ENCODE data around the gene EIF3L. TPM values are rescaled to one million over a fixed set of nuclear protein-coding genes. Genes with fewer than 3 reads are reported as not detected.

EIF3L gene
- total RNA-seq, 1 donor from 2014 or later, result 971 TPM

GRCh38 chr22:37808294-37808657 lies 40.9 kb upstream of the EIF3L start:
- Mint-ChIP-seq H3K4me3 (peak overlapping the region; percentile 88), H3K27ac (no peak overlapping the region), H3K27me3 (ENCODE audit: insufficient read depth, low read depth) (peaks cover 13% of the 10 kb centered on the region), H3K9me3 (peaks cover 3% of the 10 kb centered on the region), H3K36me3 (no peaks in the 10 kb centered on the region), H3K4me1 (peaks cover 27% of the 10 kb centered on the region)
- Histone ChIP-seq H3K79me2 (ENCODE audit: low read depth) (peaks cover 39% of the 10 kb centered on the region), H3K36me3 (no peaks in the 10 kb centered on the region), H3K4me3 (peak overlapping the region; percentile 81), H4K20me1 (ENCODE audit: low read depth) (peaks cover 45% of the 10 kb centered on the region), H2AFZ (replicated peaks) (no peak overlapping the region), H3K27me3 (peaks cover 37% of the 10 kb centered on the region), H3K9ac (peak overlapping the region; percentile 2), H3K4me2 (peak overlapping the region; percentile 99), H3K4me1 (peaks cover 30% of the 10 kb centered on the region), H3K27ac (no peak overlapping the region), H3K9me3 (ENCODE audit: low read depth) (no peaks in the 10 kb centered on the region), H3F3A (ENCODE audit: low read depth) (peaks cover 55% of the 10 kb centered on the region)
- no peak for DNase-seq (ENCODE audit: low spot score)
- peak; percentile 34 for TF ChIP-seq EZH2 (IDR thresholded peaks at IDR 0.05)
- no peak for TF ChIP-seq CTCF (IDR thresholded peaks at IDR 0.05)
- TF ChIP-seq EZH2phosphoT487 (IDR thresholded peaks at IDR 0.05), result no peak

GRCh38 chr22:37809672-37810333 lies 39.4 kb upstream of the EIF3L start:
- Mint-ChIP-seq H3K9me3 (peaks cover 3% of the 10 kb centered on the region), H3K36me3 (peaks cover 1% of the 10 kb centered on the region), H3K27me3 (ENCODE audit: insufficient read depth, low read depth) (peaks cover 8% of the 10 kb centered on the region), H3K4me3 (peak overlapping the region; percentile 78), H3K27ac (no peak overlapping the region), H3K4me1 (peaks cover 16% of the 10 kb centered on the region)
- Histone ChIP-seq H2AFZ (replicated peaks) (no peak overlapping the region), H3F3A (ENCODE audit: low read depth) (peaks cover 44% of the 10 kb centered on the region), H4K20me1 (ENCODE audit: low read depth) (peaks cover 45% of the 10 kb centered on the region), H3K9me3 (ENCODE audit: low read depth) (no peaks in the 10 kb centered on the region), H3K36me3 (no peaks in the 10 kb centered on the region), H3K4me1 (peaks cover 21% of the 10 kb centered on the region), H3K4me3 (no peak overlapping the region), H3K27me3 (peaks cover 21% of the 10 kb centered on the region), H3K79me2 (ENCODE audit: low read depth) (peaks cover 39% of the 10 kb centered on the region), H3K27ac (no peak overlapping the region), H3K4me2 (no peak overlapping the region), H3K9ac (no peak overlapping the region)
- DNase-seq (ENCODE audit: low spot score), result no peak
- TF ChIP-seq EZH2 (IDR thresholded peaks at IDR 0.05) (no peak), CTCF (IDR thresholded peaks at IDR 0.05) (no peak), EZH2phosphoT487 (IDR thresholded peaks at IDR 0.05) (no peak)

- Histone ChIP-seq H3K36me3 (no peaks in the 10 kb centered on the region), H2AFZ (replicated peaks) (no peak overlapping the region), H3K27me3 (peaks cover 12% of the 10 kb centered on the region), H3K4me3 (no peak overlapping the region), H4K20me1 (ENCODE audit: low read depth) (peaks cover 30% of the 10 kb centered on the region), H3K9ac (no peak overlapping the region), H3K9me3 (ENCODE audit: low read depth) (no peaks in the 10 kb centered on the region), H3K79me2 (ENCODE audit: low read depth) (peaks cover 22% of the 10 kb centered on the region), H3K4me2 (no peak overlapping the region), H3K4me1 (peaks cover 9% of the 10 kb centered on the region), H3F3A (ENCODE audit: low read depth) (peaks cover 29% of the 10 kb centered on the region), H3K27ac (no peak overlapping the region)
- Mint-ChIP-seq H3K27ac (no peak overlapping the region), H3K4me3 (no peak overlapping the region), H3K4me1 (peaks cover 5% of the 10 kb centered on the region), H3K9me3 (no peaks in the 10 kb centered on the region), H3K36me3 (peaks cover 1% of the 10 kb centered on the region), H3K27me3 (ENCODE audit: insufficient read depth, low read depth) (peaks cover 2% of the 10 kb centered on the region)
- TF ChIP-seq CTCF (IDR thresholded peaks at IDR 0.05) (no peak), EZH2phosphoT487 (IDR thresholded peaks at IDR 0.05) (no peak), EZH2 (IDR thresholded peaks at IDR 0.05) (no peak)
- DNase-seq (ENCODE audit: low spot score), result no peak
Observed at GRCh38 chr22:37811867-37812266, 37.4 kb upstream of the EIF3L start.
